ENCODE data around the gene CLEC7A.

The CLEC7A gene

DNA sequence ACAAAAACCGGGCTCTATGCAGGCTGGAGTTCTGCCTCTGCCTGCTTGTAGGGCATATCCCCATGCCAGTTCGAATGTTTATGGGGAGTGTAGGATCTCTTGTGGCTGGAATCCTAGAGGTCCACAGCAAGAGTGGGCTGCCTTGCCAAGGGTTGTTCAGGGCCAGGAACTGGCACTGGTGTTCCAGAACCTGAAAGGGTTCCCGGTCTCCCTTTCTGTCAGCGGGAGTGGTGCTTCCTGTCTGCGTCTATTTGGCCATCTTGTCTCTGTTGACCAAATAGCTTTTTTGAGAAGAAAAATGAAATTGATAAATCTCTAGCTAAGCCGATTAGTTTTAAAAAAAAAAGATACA is 24.1 kb upstream of the CLEC7A start:
- Histone ChIP-seq H3K4me3 (replicated peaks; ENCODE audit: low read depth, low read length) (peak overlapping the region; percentile 61), H3K27me3 (replicated peaks; ENCODE audit: control insufficient read depth, insufficient read depth, low read length) (no peaks in the 10 kb centered on the region; the same call in 1 of the 2 replicates)

DNA sequence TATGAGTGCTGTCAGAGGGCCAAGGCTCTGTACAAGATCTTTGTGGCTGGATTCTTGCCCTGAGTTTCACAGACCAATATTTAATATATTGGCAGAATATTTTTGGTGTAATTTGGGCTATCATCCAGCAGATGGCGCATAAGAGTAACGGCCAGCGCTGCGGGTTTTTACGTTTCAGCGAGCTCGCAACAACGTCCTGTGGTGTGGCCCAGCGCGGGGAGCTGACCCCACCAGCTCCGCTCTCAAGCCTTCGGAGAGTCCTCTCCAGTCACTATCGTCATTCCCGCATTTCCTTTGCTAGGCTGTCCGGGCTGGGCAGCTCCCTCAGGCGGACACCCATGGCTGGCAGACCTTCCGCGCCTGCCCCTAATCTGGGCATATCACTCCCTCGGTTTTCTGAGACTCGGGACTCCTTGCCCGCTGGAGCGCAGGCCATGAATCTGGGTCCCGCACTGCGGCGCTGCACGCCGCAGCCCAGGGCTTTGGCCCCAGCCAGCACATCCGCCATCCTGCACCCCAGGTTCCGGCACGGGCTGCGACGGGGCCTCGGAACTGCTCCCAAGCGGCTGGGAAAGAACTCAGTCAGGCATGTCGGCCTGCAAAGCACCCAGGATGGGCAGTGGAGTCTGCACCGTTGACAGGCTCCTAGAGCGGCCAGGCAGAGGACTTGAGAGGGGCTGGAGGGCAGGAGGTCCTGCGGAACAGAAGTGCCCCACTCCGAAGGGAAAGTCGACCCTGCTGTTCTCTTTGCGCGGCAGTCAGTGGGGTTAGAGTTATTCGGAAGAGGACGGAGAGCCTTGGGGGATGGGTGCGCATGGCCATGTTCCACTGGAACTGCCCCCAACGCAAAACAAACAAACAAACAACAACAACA is 23.5 kb upstream of the CLEC7A start:
- Histone ChIP-seq H3K36me3 (ENCODE audit: control insufficient read depth, insufficient read depth, low read length) (no peaks in the 10 kb centered on the region), H3K27me3 (replicated peaks; ENCODE audit: control insufficient read depth, insufficient read depth, low read length) (no peaks in the 10 kb centered on the region; the same call in 1 of the 2 replicates), H3K4me3 (replicated peaks; ENCODE audit: low read depth, low read length) (peak overlapping the region; percentile 61)
- peak; percentile 79 for TF ChIP-seq CTCF (IDR thresholded peaks at IDR 0.05; ENCODE audit: insufficient read depth, low read length, poor library complexity, severe bottlenecking)
- DNase-seq (ENCODE audit: extremely low read depth, insufficient read length) = peak; percentile 51

More for the DNA sequence above, 24.1 kb upstream of the CLEC7A start:
- H3K36me3 ChIP-seq (ENCODE audit: control insufficient read depth, insufficient read depth, low read length) = no peaks in the 10 kb centered on the region
- no peak for DNase-seq (ENCODE audit: extremely low read depth, insufficient read length)
- no peak for TF ChIP-seq CTCF (IDR thresholded peaks at IDR 0.05; ENCODE audit: insufficient read depth, low read length, poor library complexity, severe bottlenecking)

DNA sequence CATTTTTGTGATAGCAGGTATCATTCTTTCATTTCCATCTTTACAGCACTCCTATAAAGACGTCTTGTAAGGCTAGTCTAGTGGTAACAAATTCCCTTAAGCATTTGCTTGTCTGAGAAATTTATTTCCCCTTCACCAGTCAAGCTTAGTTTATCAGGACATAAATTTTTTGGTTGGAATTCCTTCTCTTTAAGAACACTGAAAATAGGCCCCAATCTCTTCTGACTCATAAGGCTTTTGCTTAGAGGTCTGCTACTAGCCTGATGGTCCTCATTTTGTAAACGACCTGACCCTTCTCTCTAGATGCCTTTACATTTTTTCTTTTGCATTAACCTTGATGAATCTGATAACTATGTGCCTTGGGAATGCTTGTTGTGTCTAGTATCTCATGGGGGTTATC is 21.6 kb upstream of the CLEC7A start:
- H3K4me3 ChIP-seq (replicated peaks; ENCODE audit: low read depth, low read length) = no peak overlapping the region
- no peaks in the 10 kb centered on the region; the same call in 1 of the 2 replicates for H3K27me3 ChIP-seq (replicated peaks; ENCODE audit: control insufficient read depth, insufficient read depth, low read length)
- DNase-seq (ENCODE audit: extremely low read depth, insufficient read length) = no peak
- H3K36me3 ChIP-seq (ENCODE audit: control insufficient read depth, insufficient read depth, low read length) = no peaks in the 10 kb centered on the region
- TF ChIP-seq CTCF (IDR thresholded peaks at IDR 0.05; ENCODE audit: insufficient read depth, low read length, poor library complexity, severe bottlenecking) = no peak

GRCh38 chr12:10147714-10148403 is 17.9 kb upstream of the CLEC7A start:
- TF ChIP-seq CTCF (IDR thresholded peaks at IDR 0.05; ENCODE audit: insufficient read depth, low read length, poor library complexity, severe bottlenecking) = no peak
- no peaks in the 10 kb centered on the region for H3K36me3 ChIP-seq (ENCODE audit: control insufficient read depth, insufficient read depth, low read length)
- no peak overlapping the region for H3K4me3 ChIP-seq (replicated peaks; ENCODE audit: low read depth, low read length)
- DNase-seq (ENCODE audit: extremely low read depth, insufficient read length) = no peak
- no peaks in the 10 kb centered on the region for H3K27me3 ChIP-seq (replicated peaks; ENCODE audit: control insufficient read depth, insufficient read depth, low read length)

DNA sequence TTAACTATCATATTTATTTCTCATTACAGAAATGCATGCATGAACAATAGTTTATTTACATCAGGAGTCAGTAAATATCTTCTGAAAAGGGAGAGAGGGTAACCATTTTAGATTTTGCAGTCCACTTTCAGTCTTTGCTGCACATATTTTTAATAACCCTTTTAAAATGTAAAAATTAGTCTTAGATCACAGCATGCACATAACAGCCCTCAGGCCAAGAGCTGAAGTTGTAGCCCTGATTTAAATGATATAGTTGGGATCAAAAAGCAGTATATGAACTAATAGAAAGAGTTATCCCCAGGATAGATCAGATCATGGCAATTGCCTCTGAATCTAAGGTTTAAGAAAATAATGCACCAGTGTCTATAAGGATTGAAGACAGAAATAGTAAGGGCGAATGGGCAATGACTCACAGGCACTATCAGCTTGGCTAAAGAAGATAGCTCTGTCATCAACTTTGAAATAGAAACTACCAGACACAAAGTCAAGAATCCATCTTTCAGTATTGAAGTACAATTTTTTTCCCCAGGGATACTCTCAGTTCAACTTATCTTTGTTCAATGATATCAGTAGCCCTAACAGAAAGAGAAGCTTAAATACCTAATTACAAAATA is 13.1 kb upstream of the CLEC7A start:
- no peak for TF ChIP-seq CTCF (IDR thresholded peaks at IDR 0.05; ENCODE audit: insufficient read depth, low read length, poor library complexity, severe bottlenecking)
- no peak for DNase-seq (ENCODE audit: extremely low read depth, insufficient read length)
- no peaks in the 10 kb centered on the region for H3K36me3 ChIP-seq (ENCODE audit: control insufficient read depth, insufficient read depth, low read length)
- H3K4me3 ChIP-seq (replicated peaks; ENCODE audit: low read depth, low read length) = no peak overlapping the region
- H3K27me3 ChIP-seq (replicated peaks; ENCODE audit: control insufficient read depth, insufficient read depth, low read length) = no peaks in the 10 kb centered on the region

Measured in GM06990 (cell line).